Stimulated activated CD8-positive, alpha-beta memory T cell treated with anti-CD3 and anti-CD28 coated beads, Interleukin-4, amount 100 ng/mL, for 24 hours (primary cell): ENCODE data around the gene TNIP2.
"Not testable (repeated sequence)": the region's sequence is repeated elsewhere in the genome, so short reads cannot be mapped to it uniquely, and the experiment has no call there.

Experiments
- DNase-seq: peaks from one replicate; pipeline ENCODE4 v3.0.0-alpha.2; 2020; ENCODE audit warnings: low read depth

The TNIP2 gene

GRCh38 chr4:2767705-2768074 lies 11.6 kb upstream of the TNIP2 start:
- no peak for DNase-seq

GRCh38 chr4:2767046-2767704 lies 11.0 kb upstream of the TNIP2 start:
- DNase-seq = no peak

- DNase-seq = no peak
These were observed 9.8 kb upstream of the TNIP2 start for GRCh38 chr4:2765832-2766526.

- no peak for DNase-seq
These were observed 7.4 kb upstream of the TNIP2 start for GRCh38 chr4:2763511-2763967.

- DNase-seq = not testable (repeated sequence)
These were observed 6.6 kb upstream of the TNIP2 start for GRCh38 chr4:2762486-2763370.

GRCh38 chr4:2762048-2762447 lies 5.9 kb upstream of the TNIP2 start:
- DNase-seq = no peak

DNA sequence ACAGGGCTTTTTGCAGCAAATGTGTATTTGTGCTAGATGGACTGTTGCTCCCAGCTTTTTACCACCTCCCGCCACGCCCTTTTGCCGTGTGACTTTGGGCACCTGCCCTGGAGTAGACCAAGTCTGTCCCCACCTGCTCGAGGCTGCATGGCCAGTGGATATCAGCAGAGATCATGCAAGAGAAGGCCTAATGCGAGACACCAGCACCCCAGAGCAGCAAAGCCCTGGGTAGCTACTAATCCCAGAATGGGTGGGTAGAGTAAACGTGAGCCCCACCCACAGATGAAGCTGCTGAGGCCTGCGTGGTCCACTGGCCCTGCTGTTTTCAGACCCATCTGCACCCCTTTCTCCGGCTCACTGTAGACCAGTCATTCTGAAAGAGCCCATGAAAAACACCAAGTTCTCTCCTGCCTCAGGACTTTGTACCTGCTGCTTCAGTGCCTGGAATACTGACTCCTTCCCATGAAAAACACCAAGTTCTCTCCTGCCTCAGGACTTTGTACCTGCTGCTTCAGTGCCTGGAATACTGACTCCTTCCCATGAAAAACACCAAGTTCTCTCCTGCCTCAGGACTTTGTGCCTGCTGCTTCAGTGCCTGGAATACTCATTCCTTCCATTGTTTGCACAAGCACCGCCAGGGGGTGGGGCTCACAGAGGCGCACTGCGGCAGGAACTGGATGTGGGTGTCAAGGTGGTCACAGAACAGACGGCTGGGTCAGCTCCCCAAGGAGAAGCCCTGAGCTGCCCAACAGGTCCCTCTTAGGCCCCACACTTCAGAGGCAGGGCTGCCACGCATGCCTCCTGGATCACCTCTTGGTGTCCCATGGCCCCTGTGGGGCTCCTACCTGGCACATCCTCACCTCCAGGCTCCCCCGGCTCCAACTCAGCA lies 5.1 kb upstream of the TNIP2 start:
- no peak for DNase-seq

- no peak for DNase-seq
These were observed 1.3 kb upstream of the TNIP2 start for GRCh38 chr4:2757426-2757825.

DNA sequence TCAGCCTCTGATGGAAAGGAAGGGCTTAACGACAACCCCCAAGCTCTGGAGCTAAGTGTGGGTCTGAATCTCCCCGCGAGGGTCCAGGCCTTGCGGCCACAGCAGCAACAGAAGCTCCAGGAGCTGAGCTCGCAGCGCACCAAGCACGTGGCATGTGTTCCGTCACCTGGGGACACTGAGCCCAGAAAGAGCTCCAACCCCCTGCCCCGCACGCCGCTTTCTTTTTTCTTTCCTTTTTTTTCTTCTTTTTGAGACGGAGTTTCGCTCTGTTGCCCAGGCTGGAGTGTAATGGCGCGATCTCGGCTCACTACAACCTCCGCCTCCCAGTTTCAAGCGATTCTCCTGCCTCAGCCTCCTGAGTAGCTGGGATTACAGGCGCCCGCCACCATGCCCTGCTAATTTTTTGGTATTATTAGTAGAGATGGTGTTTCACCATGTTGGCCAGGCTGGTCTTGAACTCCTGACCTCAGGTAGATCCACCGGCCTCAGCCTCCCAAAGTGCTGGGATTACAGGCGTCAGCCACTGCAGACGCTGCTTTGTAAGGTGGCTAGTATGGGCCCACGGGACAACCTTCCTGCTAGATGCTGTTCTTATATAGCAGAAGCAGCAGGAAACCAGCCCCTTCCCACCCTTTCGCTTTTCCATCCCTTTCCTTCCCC lies 685 bp upstream of the TNIP2 start:
- no peak for DNase-seq

- DNase-seq = no peak
These were observed 1.0 kb downstream of the TNIP2 start for GRCh38 chr4:2754848-2755819.

- DNase-seq = no peak
These were observed 2.7 kb downstream of the TNIP2 start for GRCh38 chr4:2753436-2753835.

- DNase-seq = no peak
These were observed 5.2 kb downstream of the TNIP2 start for GRCh38 chr4:2750719-2751605.

GRCh38 chr4:2746891-2747695 lies 9.0 kb downstream of the TNIP2 start:
- DNase-seq = no peak

DNA sequence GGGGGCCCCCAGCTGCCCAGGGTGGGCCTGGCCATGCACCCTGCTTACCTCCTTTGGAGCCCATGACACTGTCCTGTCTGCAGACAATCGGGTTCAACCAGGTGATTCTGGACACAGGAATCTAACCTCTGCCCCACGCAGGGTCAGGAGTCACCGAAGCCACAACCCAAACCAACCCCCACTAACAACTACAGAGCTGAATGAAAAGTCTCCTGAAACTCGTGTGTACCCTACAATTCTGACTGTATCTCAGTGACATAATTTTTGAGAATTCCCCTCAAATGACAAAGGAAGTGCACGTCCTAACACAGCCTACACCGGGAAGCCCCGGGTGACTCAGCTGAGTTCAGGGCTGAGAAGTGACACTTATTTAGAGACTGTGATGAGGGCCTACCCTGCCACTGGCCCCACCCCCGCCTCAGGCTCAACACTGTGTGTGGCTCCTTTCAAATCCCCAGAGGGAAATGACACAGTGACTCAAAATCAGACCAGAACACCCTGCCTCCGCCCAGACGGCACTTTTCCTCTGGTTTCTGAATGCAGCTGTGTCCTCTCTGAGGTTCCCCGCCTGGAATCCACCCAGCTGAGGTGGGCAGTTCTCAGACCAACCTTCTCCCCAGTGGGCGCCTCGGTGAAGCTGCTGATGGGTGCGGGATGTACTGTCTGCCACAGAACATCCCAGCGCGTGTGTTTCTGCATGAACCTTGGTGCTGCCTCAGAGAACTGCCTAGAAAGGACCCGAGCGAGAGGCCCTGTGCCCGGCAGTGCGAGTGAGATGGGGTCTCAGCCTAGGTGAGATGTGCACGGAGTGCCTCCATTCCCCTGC lies 9.9 kb downstream of the TNIP2 start:
- peak; percentile 88 for DNase-seq

GRCh38 chr4:2745516-2745915 lies 10.6 kb downstream of the TNIP2 start:
- DNase-seq = no peak

- no peak for DNase-seq
These were observed 11.4 kb downstream of the TNIP2 start for GRCh38 chr4:2744576-2745270.
